Measurements from ENCODE around the gene BACE1-AS.

The BACE1-AS gene

GRCh38 chr11:117281869-117282268, 9.3 kb upstream of the BACE1-AS start:
- TF ChIP-seq GATA3 (IDR thresholded peaks at IDR 0.05; ENCODE audit: low read depth, low read length) (no peak), GATA2 (IDR thresholded peaks at IDR 0.05; ENCODE audit: low read depth, low read length) (no peak)

DNA sequence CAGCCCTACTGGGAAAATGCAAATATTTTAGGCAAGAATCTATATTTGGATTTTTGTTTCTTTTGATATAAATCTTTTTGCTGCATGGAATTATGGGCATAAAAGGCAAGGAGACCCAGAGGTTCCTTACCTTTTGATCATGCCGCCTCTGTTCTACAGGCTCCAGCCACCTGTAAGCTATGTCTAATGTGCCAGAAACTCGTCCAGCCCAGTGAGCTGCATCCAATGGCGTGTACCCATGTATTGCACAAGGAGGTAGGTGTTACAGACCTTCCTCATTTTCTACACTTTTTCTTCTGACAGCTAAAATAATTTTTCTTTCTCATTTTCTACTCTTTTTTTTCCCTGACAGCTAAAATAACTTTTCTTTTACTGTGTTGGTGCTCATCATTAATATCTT, 8.2 kb upstream of the BACE1-AS start:
- TF ChIP-seq GATA3 (IDR thresholded peaks at IDR 0.05; ENCODE audit: low read depth, low read length): no peak
- no peak for TF ChIP-seq GATA2 (IDR thresholded peaks at IDR 0.05; ENCODE audit: low read depth, low read length)

- TF ChIP-seq GATA2 (IDR thresholded peaks at IDR 0.05; ENCODE audit: low read depth, low read length): no peak
- TF ChIP-seq GATA3 (IDR thresholded peaks at IDR 0.05; ENCODE audit: low read depth, low read length): no peak
These were observed 7.1 kb upstream of the BACE1-AS start for GRCh38 chr11:117284053-117284452.

- TF ChIP-seq GATA3 (IDR thresholded peaks at IDR 0.05; ENCODE audit: low read depth, low read length): no peak
- no peak for TF ChIP-seq GATA2 (IDR thresholded peaks at IDR 0.05; ENCODE audit: low read depth, low read length)
These were observed 4.6 kb upstream of the BACE1-AS start for GRCh38 chr11:117286588-117286987.

GRCh38 chr11:117287668-117288067, 3.5 kb upstream of the BACE1-AS start:
- TF ChIP-seq GATA3 (IDR thresholded peaks at IDR 0.05; ENCODE audit: low read depth, low read length) (no peak), GATA2 (IDR thresholded peaks at IDR 0.05; ENCODE audit: low read depth, low read length) (no peak)

- TF ChIP-seq GATA3 (IDR thresholded peaks at IDR 0.05; ENCODE audit: low read depth, low read length) (no peak), GATA2 (IDR thresholded peaks at IDR 0.05; ENCODE audit: low read depth, low read length) (no peak)
These were observed 1.4 kb upstream of the BACE1-AS start for GRCh38 chr11:117289795-117290194.

DNA sequence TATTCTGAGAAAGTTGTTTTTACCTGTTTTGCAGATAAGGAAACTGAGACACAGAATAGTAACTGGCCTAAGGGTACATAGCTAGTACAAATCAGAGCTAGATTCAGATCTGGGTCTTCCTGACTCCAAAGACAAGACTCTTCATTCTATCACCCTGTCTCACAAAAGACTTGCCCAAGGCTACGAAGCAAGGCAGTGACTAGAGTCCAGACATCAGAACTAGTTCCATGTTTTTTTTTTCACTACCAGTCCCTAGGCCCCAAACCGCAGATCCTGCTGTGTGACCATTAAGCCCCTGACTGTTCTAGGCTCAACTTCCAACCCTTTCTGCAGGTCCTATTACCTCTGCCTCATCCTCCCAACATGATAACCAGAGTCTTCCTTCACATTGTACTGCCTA, 1.5 kb downstream of the BACE1-AS start:
- no peak for TF ChIP-seq GATA2 (IDR thresholded peaks at IDR 0.05; ENCODE audit: low read depth, low read length)
- no peak for TF ChIP-seq GATA3 (IDR thresholded peaks at IDR 0.05; ENCODE audit: low read depth, low read length)

DNA sequence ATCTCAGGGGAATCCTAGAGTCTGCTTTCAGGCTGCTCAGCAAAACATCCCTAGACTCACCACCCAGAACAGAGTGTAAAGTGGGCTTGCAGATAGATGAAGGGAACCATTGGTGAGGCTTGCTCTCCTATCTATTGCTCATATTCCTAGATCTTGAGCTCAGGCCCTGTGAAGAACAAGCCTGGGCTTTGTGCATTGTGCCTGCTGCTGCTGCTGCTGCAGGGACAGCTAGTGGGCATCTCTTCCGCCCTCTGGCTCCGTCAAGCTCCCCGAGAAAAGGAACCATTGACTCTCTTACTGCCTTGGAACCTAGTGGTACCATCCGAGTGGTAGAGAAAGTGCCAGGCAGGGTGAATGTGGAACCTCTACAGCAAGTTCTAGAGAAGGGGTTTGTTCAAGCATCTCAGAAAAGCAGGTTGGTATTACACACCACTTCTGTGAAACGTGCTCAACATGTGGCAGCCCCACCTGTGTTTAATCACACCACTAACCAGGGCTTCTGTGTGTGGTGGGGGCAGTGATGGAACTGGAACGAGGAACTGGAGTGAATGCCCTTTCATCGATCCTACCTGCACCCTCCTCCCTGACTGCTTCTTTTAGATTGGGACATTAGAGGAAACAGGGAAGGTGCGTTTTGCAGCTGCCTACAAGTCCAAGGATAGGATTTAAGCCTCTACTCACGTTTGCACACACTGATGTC, 4.4 kb downstream of the BACE1-AS start:
- TF ChIP-seq GATA2 (IDR thresholded peaks at IDR 0.05; ENCODE audit: low read depth, low read length) (no peak), GATA3 (IDR thresholded peaks at IDR 0.05; ENCODE audit: low read depth, low read length) (no peak)

DNA sequence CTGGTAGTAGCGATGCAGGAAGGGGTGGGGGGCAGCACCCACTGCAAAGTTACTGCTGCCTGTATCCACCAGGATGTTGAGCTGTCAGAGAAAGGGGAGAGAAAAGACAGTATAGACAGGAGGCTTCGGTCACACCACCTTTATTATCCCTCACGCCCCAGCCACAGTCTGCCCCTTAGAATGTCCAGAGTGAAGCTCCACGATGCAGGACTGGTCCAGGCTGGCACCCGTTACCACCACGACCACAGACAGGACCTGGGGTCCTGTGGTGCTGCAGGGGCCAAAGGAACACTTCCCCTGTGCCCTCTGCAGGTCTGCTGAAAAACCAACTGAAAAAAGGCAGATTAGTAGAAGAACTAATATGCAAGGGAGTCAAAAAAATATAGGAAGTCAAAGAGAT, 5.7 kb downstream of the BACE1-AS start:
- TF ChIP-seq GATA2 (IDR thresholded peaks at IDR 0.05; ENCODE audit: low read depth, low read length): no peak
- no peak for TF ChIP-seq GATA3 (IDR thresholded peaks at IDR 0.05; ENCODE audit: low read depth, low read length)

DNA sequence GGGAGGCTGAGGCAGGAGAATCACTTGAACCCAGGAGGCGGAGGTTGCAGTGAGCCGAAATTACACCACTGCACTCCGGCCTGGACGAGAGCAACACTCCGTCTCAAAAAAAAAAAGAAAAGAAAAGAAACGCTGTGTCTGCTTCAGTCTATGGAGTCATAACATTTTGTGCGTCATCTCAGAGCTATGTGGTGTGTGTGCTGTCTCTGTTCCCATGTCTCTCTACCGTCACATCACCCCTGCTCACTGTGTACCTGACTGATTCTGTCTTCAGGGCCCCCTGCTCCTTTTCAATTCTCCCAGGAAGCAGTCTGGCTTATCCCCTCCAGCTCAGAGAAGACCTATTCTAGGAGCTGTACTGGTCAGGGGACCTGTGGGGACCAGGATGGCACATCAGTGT, 7.0 kb downstream of the BACE1-AS start:
- TF ChIP-seq GATA2 (IDR thresholded peaks at IDR 0.05; ENCODE audit: low read depth, low read length) (no peak), GATA3 (IDR thresholded peaks at IDR 0.05; ENCODE audit: low read depth, low read length) (no peak)

- TF ChIP-seq GATA2 (IDR thresholded peaks at IDR 0.05; ENCODE audit: low read depth, low read length): no peak
- TF ChIP-seq GATA3 (IDR thresholded peaks at IDR 0.05; ENCODE audit: low read depth, low read length): no peak
These were observed 8.5 kb downstream of the BACE1-AS start for GRCh38 chr11:117299351-117300282.

DNA sequence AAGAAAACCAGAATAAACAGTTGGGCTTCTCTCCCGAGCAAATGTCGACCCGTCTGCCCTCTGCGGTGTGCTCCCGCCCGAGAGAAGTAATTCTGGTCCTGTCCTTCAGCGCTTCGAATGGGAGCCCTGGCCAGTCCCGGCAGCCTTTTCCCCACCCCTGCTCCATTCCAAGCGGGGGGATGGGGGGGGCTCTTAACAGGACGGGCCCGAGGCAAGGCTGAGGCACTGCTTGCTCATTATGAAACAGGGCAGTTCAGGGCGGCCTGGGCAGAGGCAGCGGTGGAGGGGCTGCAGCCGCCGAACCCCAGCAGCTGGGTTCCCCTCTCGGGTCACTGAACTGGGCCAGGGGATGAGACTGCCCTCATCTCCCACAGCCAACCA, 9.1 kb downstream of the BACE1-AS start:
- TF ChIP-seq GATA3 (IDR thresholded peaks at IDR 0.05; ENCODE audit: low read depth, low read length): no peak
- TF ChIP-seq GATA2 (IDR thresholded peaks at IDR 0.05; ENCODE audit: low read depth, low read length): no peak

GRCh38 chr11:117300773-117301172, 9.6 kb downstream of the BACE1-AS start:
- TF ChIP-seq GATA3 (IDR thresholded peaks at IDR 0.05; ENCODE audit: low read depth, low read length): no peak
- no peak for TF ChIP-seq GATA2 (IDR thresholded peaks at IDR 0.05; ENCODE audit: low read depth, low read length)

- no peak for TF ChIP-seq GATA3 (IDR thresholded peaks at IDR 0.05; ENCODE audit: low read depth, low read length)
- no peak for TF ChIP-seq GATA2 (IDR thresholded peaks at IDR 0.05; ENCODE audit: low read depth, low read length)
These were observed 11.1 kb downstream of the BACE1-AS start for GRCh38 chr11:117302228-117302627.

DNA sequence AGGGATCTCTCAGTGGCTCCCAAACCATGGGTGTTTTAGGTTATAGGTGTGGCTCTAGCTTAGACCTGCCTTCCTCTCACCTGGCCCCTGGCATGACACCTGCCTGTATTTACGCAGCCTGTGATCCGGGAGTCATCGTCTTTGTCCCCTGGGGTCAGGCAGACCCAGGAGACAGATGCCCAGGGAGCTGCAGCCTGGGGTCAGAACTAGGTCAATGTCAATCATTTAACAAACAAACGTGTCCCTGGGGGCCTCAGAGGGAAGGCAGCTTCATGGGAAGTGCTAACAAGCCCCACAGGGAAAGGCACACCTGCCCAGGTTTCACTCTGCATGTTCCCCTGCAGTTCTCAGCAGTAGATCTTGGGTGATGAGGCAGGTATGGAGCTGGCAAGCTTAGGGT, 12.0 kb downstream of the BACE1-AS start:
- no peak for TF ChIP-seq GATA2 (IDR thresholded peaks at IDR 0.05; ENCODE audit: low read depth, low read length)
- no peak for TF ChIP-seq GATA3 (IDR thresholded peaks at IDR 0.05; ENCODE audit: low read depth, low read length)
